SK-N-SH treated with all-trans-retinoic acid at 6 μM for 48 hours (cell line): ENCODE results near the gene ZNF341.

Source experiments
- ARNTL ChIP-seq: fragments of 450-650 bp; formaldehyde crosslinking; IDR thresholded peaks from 2 replicates; pipeline ENCODE4 v1.5.0; 2020; ENCODE audit warnings: low read depth, mild to moderate bottlenecking, moderate library complexity, borderline replicate concordance
- BACH2 ChIP-seq: fragments of 250-450 bp; sonication (Bioruptor Pico); IDR thresholded peaks from 2 replicates; pipeline ENCODE4 v1.9.0; 2021; ENCODE audit warnings: mild to moderate bottlenecking, borderline replicate concordance
- CSDC2 ChIP-seq: fragments of 250-450 bp; sonication (Bioruptor Pico); IDR thresholded peaks from 2 replicates; pipeline ENCODE4 v1.5.0; 2020; ENCODE audit warnings: mild to moderate bottlenecking, moderate library complexity
- ESRRG ChIP-seq: fragments of 250-450 bp; sonication (Bioruptor Pico); IDR thresholded peaks from 2 replicates; pipeline ENCODE4 v1.6.1; 2021; ENCODE audit warnings: mild to moderate bottlenecking
- GLIS3 ChIP-seq: fragments of 250-450 bp; sonication (Bioruptor Pico); IDR thresholded peaks from 2 replicates; pipeline ENCODE4 v1.5.0; 2020; ENCODE audit warnings: mild to moderate bottlenecking, moderate library complexity
- ISL1 ChIP-seq: fragments of 250-450 bp; sonication (Bioruptor Pico); IDR thresholded peaks from 2 replicates; pipeline ENCODE4 v2.1.2; 2022; ENCODE audit warnings: mild to moderate bottlenecking, moderate library complexity
- RARB ChIP-seq: fragments of 250-450 bp; sonication (Bioruptor Pico); IDR thresholded peaks from 2 replicates; pipeline ENCODE4 v1.8.0; 2021; ENCODE audit warnings: mild to moderate bottlenecking, moderate library complexity
- ZC3H10 ChIP-seq: fragments of 250-450 bp; sonication (Bioruptor Pico); IDR thresholded peaks from 2 replicates; pipeline ENCODE4 v1.5.1; 2021; ENCODE audit warnings: mild to moderate bottlenecking, moderate library complexity
- ZFP3 ChIP-seq: fragments of 250-450 bp; sonication (Bioruptor Pico); IDR thresholded peaks from 2 replicates; pipeline ENCODE4 v1.5.0; 2020; ENCODE audit warnings: mild to moderate bottlenecking, moderate library complexity
- ZNF565 ChIP-seq: fragments of 450-650 bp; formaldehyde crosslinking; conservative IDR thresholded peaks from 2 replicates; pipeline ENCODE4 v1.5.0; 2020; ENCODE audit warnings: low read depth, mild to moderate bottlenecking, moderate library complexity
- ZNF8 ChIP-seq: fragments of 450-650 bp; formaldehyde crosslinking; IDR thresholded peaks from 2 replicates; pipeline ENCODE4 v1.5.0; 2020; ENCODE audit warnings: mild to moderate bottlenecking, moderate library complexity
- TF ChIP-seq, protein P1 (sequence below): fragments of 250-450 bp; sonication (Bioruptor Pico); IDR thresholded peaks from 2 replicates; pipeline ENCODE4 v1.5.1; 2021; ENCODE audit warnings: mild to moderate bottlenecking, moderate library complexity
- TF ChIP-seq, protein P2 (sequence below): fragments of 250-450 bp; sonication (Bioruptor Pico); IDR thresholded peaks from 2 replicates; pipeline ENCODE4 v1.5.1; 2020; ENCODE audit warnings: low read depth, mild to moderate bottlenecking, moderate library complexity
- TF ChIP-seq, protein P3 (sequence below): fragments of 250-450 bp; sonication (Bioruptor Pico); IDR thresholded peaks from 2 replicates; pipeline ENCODE4 v1.8.0; 2020; ENCODE audit warnings: mild to moderate bottlenecking, moderate library complexity, borderline replicate concordance

DNA sequence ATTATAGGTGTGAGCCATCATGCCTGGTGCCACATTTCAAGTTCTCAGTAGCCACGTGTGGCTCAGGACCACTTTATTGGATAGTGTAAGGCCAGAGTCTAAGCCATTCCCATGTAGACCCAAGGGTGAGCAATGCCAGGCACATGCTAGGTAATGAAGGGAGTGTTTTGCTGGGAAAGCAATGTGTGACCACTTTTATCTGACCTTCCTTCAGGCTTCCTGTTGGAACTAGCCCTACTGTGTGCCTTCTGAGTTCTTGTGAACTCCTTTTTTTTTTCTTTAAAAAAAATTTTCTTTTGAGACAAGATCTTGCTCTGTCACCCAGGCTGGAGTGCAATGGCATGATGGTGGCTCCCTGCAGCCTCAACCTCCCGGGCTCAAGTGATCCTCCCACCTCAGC is 33.3 kb downstream of the ZNF341 start:
- TF ChIP-seq ARNTL (CRISPR knock-in tag) (no peak), RARB (CRISPR knock-in tag) (no peak), ZFP3 (CRISPR knock-in tag) (no peak), ESRRG (CRISPR knock-in tag) (no peak), ZNF565 (no peak), CSDC2 (no peak), ZC3H10 (CRISPR knock-in tag) (no peak), GLIS3 (CRISPR knock-in tag) (no peak), ZNF8 (no peak), ISL1 (CRISPR knock-in tag) (no peak), BACH2 (CRISPR knock-in tag) (no peak)
- TF ChIP-seq, protein P1, sequence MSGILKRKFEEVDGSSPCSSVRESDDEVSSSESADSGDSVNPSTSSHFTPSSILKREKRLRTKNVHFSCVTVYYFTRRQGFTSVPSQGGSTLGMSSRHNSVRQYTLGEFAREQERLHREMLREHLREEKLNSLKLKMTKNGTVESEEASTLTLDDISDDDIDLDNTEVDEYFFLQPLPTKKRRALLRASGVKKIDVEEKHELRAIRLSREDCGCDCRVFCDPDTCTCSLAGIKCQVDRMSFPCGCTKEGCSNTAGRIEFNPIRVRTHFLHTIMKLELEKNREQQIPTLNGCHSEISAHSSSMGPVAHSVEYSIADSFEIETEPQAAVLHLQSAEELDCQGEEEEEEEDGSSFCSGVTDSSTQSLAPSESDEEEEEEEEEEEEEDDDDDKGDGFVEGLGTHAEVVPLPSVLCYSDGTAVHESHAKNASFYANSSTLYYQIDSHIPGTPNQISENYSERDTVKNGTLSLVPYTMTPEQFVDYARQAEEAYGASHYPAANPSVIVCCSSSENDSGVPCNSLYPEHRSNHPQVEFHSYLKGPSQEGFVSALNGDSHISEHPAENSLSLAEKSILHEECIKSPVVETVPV (CRISPR knock-in tag) = no peak
- TF ChIP-seq, protein P2, sequence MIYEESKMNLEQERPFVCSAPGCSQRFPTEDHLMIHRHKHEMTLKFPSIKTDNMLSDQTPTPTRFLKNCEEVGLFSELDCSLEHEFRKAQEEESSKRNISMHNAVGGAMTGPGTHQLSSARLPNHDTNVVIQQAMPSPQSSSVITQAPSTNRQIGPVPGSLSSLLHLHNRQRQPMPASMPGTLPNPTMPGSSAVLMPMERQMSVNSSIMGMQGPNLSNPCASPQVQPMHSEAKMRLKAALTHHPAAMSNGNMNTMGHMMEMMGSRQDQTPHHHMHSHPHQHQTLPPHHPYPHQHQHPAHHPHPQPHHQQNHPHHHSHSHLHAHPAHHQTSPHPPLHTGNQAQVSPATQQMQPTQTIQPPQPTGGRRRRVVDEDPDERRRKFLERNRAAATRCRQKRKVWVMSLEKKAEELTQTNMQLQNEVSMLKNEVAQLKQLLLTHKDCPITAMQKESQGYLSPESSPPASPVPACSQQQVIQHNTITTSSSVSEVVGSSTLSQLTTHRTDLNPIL (CRISPR knock-in tag) = no peak
- TF ChIP-seq, protein P3, sequence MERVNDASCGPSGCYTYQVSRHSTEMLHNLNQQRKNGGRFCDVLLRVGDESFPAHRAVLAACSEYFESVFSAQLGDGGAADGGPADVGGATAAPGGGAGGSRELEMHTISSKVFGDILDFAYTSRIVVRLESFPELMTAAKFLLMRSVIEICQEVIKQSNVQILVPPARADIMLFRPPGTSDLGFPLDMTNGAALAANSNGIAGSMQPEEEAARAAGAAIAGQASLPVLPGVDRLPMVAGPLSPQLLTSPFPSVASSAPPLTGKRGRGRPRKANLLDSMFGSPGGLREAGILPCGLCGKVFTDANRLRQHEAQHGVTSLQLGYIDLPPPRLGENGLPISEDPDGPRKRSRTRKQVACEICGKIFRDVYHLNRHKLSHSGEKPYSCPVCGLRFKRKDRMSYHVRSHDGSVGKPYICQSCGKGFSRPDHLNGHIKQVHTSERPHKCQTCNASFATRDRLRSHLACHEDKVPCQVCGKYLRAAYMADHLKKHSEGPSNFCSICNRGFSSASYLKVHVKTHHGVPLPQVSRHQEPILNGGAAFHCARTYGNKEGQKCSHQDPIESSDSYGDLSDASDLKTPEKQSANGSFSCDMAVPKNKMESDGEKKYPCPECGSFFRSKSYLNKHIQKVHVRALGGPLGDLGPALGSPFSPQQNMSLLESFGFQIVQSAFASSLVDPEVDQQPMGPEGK (CRISPR knock-in tag) = no peak
